GM13976 (cell line): ENCODE data around the gene RUNX1.
A peak's percentile ranks its signal among the peaks of the same experiment; 100 is the strongest.

Experiments
- DNase-seq: peaks from one replicate; pipeline ENCODE4 v3.0.0; 2012; ENCODE audit warnings: low spot score
- CTCF ChIP-seq: IDR thresholded peaks from 2 replicates; pipeline ENCODE4 v1.5.1; 2012; ENCODE audit warnings: borderline replicate concordance, mild to moderate bottlenecking; ENCODE audit not compliant: insufficient read depth; ENCODE audit errors: extremely low read depth, missing control alignments, control extremely low read depth
- in situ Hi-C: fragments of 300-500 bp; cut with MboI; formaldehyde crosslinking; loops from one replicate; pipeline ENCODE4 v1.12.0; 2022; ENCODE audit warnings: low sequenced_read_pairs, mixed read lengths, inconsistent platforms; ENCODE audit not compliant: unreplicated experiment

The RUNX1 gene

GRCh38 chr21:35048706-35049617 lies at the start of gene RUNX1:
TSS of gene RUNX1 (minus strand) at chr21:35049302.
- TF ChIP-seq CTCF, result no peak
- DNase-seq, result peak; percentile 72
- in situ Hi-C loops, result loop anchor here (10.0 kb wide), 1 partner anchor 164 kb away; no protein-coding TSS in a partner anchor

- DNase-seq, result no peak
- in situ Hi-C loops, result no loop called here
- TF ChIP-seq CTCF, result no peak
Measured at GRCh38 chr21:35097525-35097924, 48.4 kb upstream of the RUNX1 start.

- DNase-seq, result no peak
- in situ Hi-C loops, result no loop called here
Measured at GRCh38 chr21:35096959-35097358, 47.9 kb upstream of the RUNX1 start.

GRCh38 chr21:35095859-35096291 lies 46.8 kb upstream of the RUNX1 start:
- in situ Hi-C loops, result no loop called here
- DNase-seq, result no peak
- no peak for TF ChIP-seq CTCF

More at GRCh38 chr21:35096959-35097358, 47.9 kb upstream of the RUNX1 start:
- TF ChIP-seq CTCF, result no peak

GRCh38 chr21:35093514-35093913 lies 44.4 kb upstream of the RUNX1 start:
- no peak for TF ChIP-seq CTCF
- no peak for DNase-seq
- in situ Hi-C loops, result no loop called here

GRCh38 chr21:35091496-35091895 lies 42.4 kb upstream of the RUNX1 start:
- in situ Hi-C loops, result no loop called here
- no peak for TF ChIP-seq CTCF
- no peak for DNase-seq
